H1 (cell line): Measurements from ENCODE around the gene BRCA1. TPM values are rescaled to one million over a fixed set of nuclear protein-coding genes. Genes with fewer than 3 reads are reported as not detected.

ENCODE experiments used
- CTCF ChIA-PET: fragments of 300-600 bp; sonication (Branson Sonifier 250); formaldehyde crosslinking; loops from one replicate; lab custom pipeline; 2021; ENCODE audit not compliant: partially characterized antibody; lab: Charles Lee
- POLR2A ChIA-PET: fragments of 300-600 bp; sonication (Branson Sonifier 250); formaldehyde crosslinking; loops from one replicate; lab custom pipeline; 2021; ENCODE audit warnings: inconsistent platforms; ENCODE audit not compliant: partially characterized antibody; lab: Charles Lee
- DNase-seq, 2 experiments: peaks; one replicate each; pipeline versions ENCODE4 v3.0.0 to v3.0.0-alpha.2; 2010 to 2022; ENCODE audit warnings: low spot score in 2 of 2, low read depth in 1 of 2, mixed read lengths in 1 of 2
- FAIRE-seq: peaks from 2 replicates; lab custom pipeline; 2011; peaks lifted over from hg19 to GRCh38; lab: Jason Lieb, UNC
- H2AFZ ChIP-seq: 2 replicates; pipeline ENCODE4 v1.8.1; 2012; ENCODE audit warnings: low read length, inconsistent platforms
- H2AK5ac ChIP-seq: 2 replicates; pipeline ENCODE4 v1.6.1; 2013; ENCODE audit warnings: low read depth, low read length
- H2BK120ac ChIP-seq: replicated peaks from 2 replicates; pipeline ENCODE3; 2013; ENCODE audit warnings: low read depth, low read length, inconsistent platforms
- H2BK12ac ChIP-seq: 2 replicates; pipeline ENCODE4 v1.6.1; 2013; ENCODE audit warnings: low read depth, low read length
- H2BK15ac ChIP-seq: 2 replicates; pipeline ENCODE4 v1.6.1; 2013; ENCODE audit warnings: low read length
- H2BK20ac ChIP-seq: 2 replicates; pipeline ENCODE4 v1.6.1; 2013; ENCODE audit warnings: low read length
- H2BK5ac ChIP-seq: 2 replicates; pipeline ENCODE4 v1.6.1; 2013; ENCODE audit warnings: low read depth, low read length
- H3K14ac ChIP-seq: 2 replicates; pipeline ENCODE4 v1.6.1; 2013; ENCODE audit warnings: inconsistent platforms; ENCODE audit not compliant: insufficient read length
- H3K18ac ChIP-seq: 2 replicates; pipeline ENCODE4 v1.6.1; 2013; ENCODE audit warnings: low read length; ENCODE audit errors: extremely low read depth
- H3K23ac ChIP-seq: 2 replicates; pipeline ENCODE4 v1.6.1; 2013; ENCODE audit warnings: inconsistent platforms; ENCODE audit not compliant: insufficient read length
- H3K23me2 ChIP-seq: 2 replicates; pipeline ENCODE4 v1.6.1; 2013; ENCODE audit warnings: low read depth, low read length
- H3K27ac ChIP-seq: 2 replicates; pipeline ENCODE4 v1.6.1; 2011; ENCODE audit warnings: low read depth, low read length, inconsistent platforms
- H3K27me3 ChIP-seq, 4 experiments: replicated peaks in 1 of 4; 1 replicate in 1 of 4; 2 replicates in 3 of 4; pipeline versions ENCODE4 v1.6.1 to v1.8.1; 2011 to 2013; ENCODE audit warnings: low read length in 3 of 4, mild to moderate bottlenecking in 3 of 4, inconsistent platforms in 2 of 4, mixed read lengths in 2 of 4, moderate library complexity in 1 of 4; ENCODE audit not compliant: control insufficient read depth in 3 of 4, insufficient read depth in 3 of 4; ENCODE audit errors: extremely low read depth in 1 of 4
- H3K36me3 ChIP-seq, 4 experiments: 2 replicates each; pipeline versions ENCODE4 v1.6.1 to v1.8.1; 2011 to 2013; ENCODE audit warnings: mild to moderate bottlenecking in 4 of 4, low read length in 3 of 4, moderate library complexity in 2 of 4, control low read depth in 1 of 4, inconsistent platforms in 1 of 4; ENCODE audit not compliant: insufficient read depth in 4 of 4, control insufficient read depth in 2 of 4
- H3K4ac ChIP-seq: replicated peaks from 2 replicates; pipeline ENCODE3; 2013; ENCODE audit warnings: low read length, low read depth, mixed read lengths, inconsistent platforms; ENCODE audit not compliant: insufficient read length
- H3K4me1 ChIP-seq, 4 experiments: replicated peaks in 1 of 4; 1 replicate in 1 of 4; 2 replicates in 3 of 4; pipeline versions ENCODE4 v1.6.1 to v1.8.1; 2011 to 2013; ENCODE audit warnings: low read length in 3 of 4, inconsistent platforms in 2 of 4, mixed read lengths in 1 of 4; ENCODE audit not compliant: insufficient read depth in 4 of 4, control insufficient read depth in 3 of 4
- H3K4me2 ChIP-seq, 2 experiments: 2 replicates each; pipeline versions ENCODE4 v1.6.1 to v1.8.1; 2011 to 2013; ENCODE audit warnings: low read depth in 2 of 2, low read length in 2 of 2, control low read depth in 1 of 2, inconsistent platforms in 1 of 2, mild to moderate bottlenecking in 1 of 2; ENCODE audit not compliant: insufficient read depth in 1 of 2
- H3K4me3 ChIP-seq, 4 experiments: fragments of 200-600, 300-600 bp in 1 of 4; sonication (generic), shearing (Covaris generic), sonication (Bioruptor Twin) in 1 of 4; 2 replicates each; pipeline versions ENCODE4 v1.5.1 to v1.8.1; 2011 to 2016; ENCODE audit warnings: low read length in 4 of 4, low read depth in 3 of 4, control low read depth in 2 of 4, inconsistent platforms in 2 of 4, mild to moderate bottlenecking in 2 of 4, mixed read lengths in 1 of 4, moderate library complexity in 1 of 4; ENCODE audit not compliant: insufficient read depth in 2 of 4; ENCODE audit errors: extremely low read depth in 1 of 4
- H3K56ac ChIP-seq: replicated peaks from 2 replicates; pipeline ENCODE3; 2013; ENCODE audit warnings: low read depth, mild to moderate bottlenecking, mixed read lengths, low read length, inconsistent platforms; ENCODE audit not compliant: insufficient read length
- H3K79me1 ChIP-seq: 2 replicates; pipeline ENCODE4 v1.6.1; 2013; ENCODE audit warnings: low read depth, low read length, control low read depth
- H3K79me2 ChIP-seq, 2 experiments: 2 replicates each; pipeline versions ENCODE4 v1.6.1 to v1.8.1; 2012 to 2013; ENCODE audit warnings: low read length in 2 of 2, mild to moderate bottlenecking in 2 of 2, inconsistent platforms in 1 of 2; ENCODE audit not compliant: insufficient read depth in 2 of 2, control insufficient read depth in 1 of 2
- H3K9ac ChIP-seq, 4 experiments: replicated peaks in 1 of 4; 1 replicate in 1 of 4; 2 replicates in 3 of 4; pipeline versions ENCODE4 v1.6.1 to v1.8.1; 2011 to 2013; ENCODE audit warnings: low read depth in 3 of 4, low read length in 3 of 4, control low read depth in 2 of 4, mild to moderate bottlenecking in 2 of 4, moderate library complexity in 2 of 4, inconsistent platforms in 1 of 4; ENCODE audit errors: extremely low read depth in 1 of 4
- H3K9me3 ChIP-seq, 2 experiments: 2 replicates each; pipeline versions ENCODE4 v1.6.1 to v1.8.1; 2012 to 2013; ENCODE audit warnings: mild to moderate bottlenecking in 2 of 2, moderate library complexity in 2 of 2, control low read depth in 1 of 2, inconsistent platforms in 1 of 2, low read depth in 1 of 2, low read length in 1 of 2, mixed read lengths in 1 of 2; ENCODE audit not compliant: insufficient read depth in 2 of 2
- H4K20me1 ChIP-seq, 2 experiments: replicated peaks in 1 of 2; 2 replicates each; pipeline versions ENCODE3 to v1.8.1; 2011 to 2013; ENCODE audit warnings: inconsistent platforms in 2 of 2, low read length in 2 of 2, mild to moderate bottlenecking in 1 of 2; ENCODE audit not compliant: insufficient read depth in 2 of 2, control insufficient read depth in 1 of 2
- H4K5ac ChIP-seq: 2 replicates; pipeline ENCODE4 v1.6.1; 2013; ENCODE audit warnings: low read length, low read depth, mixed read lengths, inconsistent platforms; ENCODE audit not compliant: insufficient read length
- H4K8ac ChIP-seq: 2 replicates; pipeline ENCODE4 v1.8.0; 2013; ENCODE audit warnings: mild to moderate bottlenecking, moderate library complexity, low read length, inconsistent platforms; ENCODE audit not compliant: insufficient read depth; ENCODE audit errors: extremely low read depth
- H4K91ac ChIP-seq: replicated peaks from 2 replicates; pipeline ENCODE3; 2013; ENCODE audit warnings: low read length, mixed read lengths, inconsistent platforms; ENCODE audit not compliant: insufficient read length
- ASH2L ChIP-seq: fragments of 200-600, 300-600 bp; sonication (generic); IDR thresholded peaks from one replicate; pipeline ENCODE4 v1.7.1; 2017; ENCODE audit warnings: low read length
- KDM1A ChIP-seq: fragments of 200-600, 300-600 bp; sonication (generic); IDR thresholded peaks from 2 replicates; pipeline ENCODE4 v1.7.1; 2016; ENCODE audit warnings: mild to moderate bottlenecking, low read length, borderline replicate concordance
- RBBP5 ChIP-seq: IDR thresholded peaks from 2 replicates; pipeline ENCODE4 v1.7.1; 2012; ENCODE audit warnings: low read depth, mild to moderate bottlenecking, inconsistent platforms, low read length, moderate library complexity, borderline replicate concordance
- SUZ12 ChIP-seq: fragments of 200-600 bp; sonication (generic); IDR thresholded peaks from 2 replicates; pipeline ENCODE4 v1.6.1; 2012; ENCODE audit warnings: mild to moderate bottlenecking, inconsistent platforms, low read length, moderate library complexity, mixed read lengths
- WGBS, 2 experiments: shearing (Covaris generic) in 1 of 2; methylation state at CpG; one replicate each; pipeline versions ENCODE4 v1.1.6 to v1.1.7; 2013 to 2015; ENCODE audit warnings: low lambda C conversion rate in 2 of 2, mixed read lengths in 2 of 2, inconsistent platforms in 1 of 2, low coverage in 1 of 2, missing lambda C conversion rate in 1 of 2; ENCODE audit not compliant: insufficient replicate concordance in 2 of 2, insufficient coverage in 1 of 2, insufficient read length in 1 of 2; ENCODE audit errors: extremely low coverage in 1 of 2, missing lambda C conversion rate in 1 of 2; 5-methylcytosine and 5-hydroxymethylcytosine counted together
- polyA plus RNA-seq, 7 experiments: library from polyadenylated mRNA; depleted of rRNA in 3 of 7; stranded (reverse) in 5 of 7; unstranded in 2 of 7; fragments of >200 nt in 5 of 7; fragments of 200-250 nt in 2 of 7; gene quantifications; 1 replicate in 5 of 7; 2 replicates in 1 of 7; 4 replicates in 1 of 7; pipeline versions ENCODE4 v1.2.1 to v1.2.3, GENCODE V29; 2011 to 2013; ENCODE audit warnings: missing spikeins in 2 of 7, mixed read lengths in 2 of 7
- total RNA-seq: library from RNA; stranded (reverse); fragmentation: NEBNext Ultra II Directional; extraction: Animal tissue kit (Norgen Biotek cat#: 25700); gene quantifications from 2 replicates; pipeline ENCODE4 v1.2.1, GENCODE V29; 2021

Gene BRCA1
- total and polyA plus RNA-seq, 2 of the 8 experiments (the other 6 are each of a cell fraction or from before 2014, with no cell fraction given), result 30.7 to 39.2 TPM

DNA sequence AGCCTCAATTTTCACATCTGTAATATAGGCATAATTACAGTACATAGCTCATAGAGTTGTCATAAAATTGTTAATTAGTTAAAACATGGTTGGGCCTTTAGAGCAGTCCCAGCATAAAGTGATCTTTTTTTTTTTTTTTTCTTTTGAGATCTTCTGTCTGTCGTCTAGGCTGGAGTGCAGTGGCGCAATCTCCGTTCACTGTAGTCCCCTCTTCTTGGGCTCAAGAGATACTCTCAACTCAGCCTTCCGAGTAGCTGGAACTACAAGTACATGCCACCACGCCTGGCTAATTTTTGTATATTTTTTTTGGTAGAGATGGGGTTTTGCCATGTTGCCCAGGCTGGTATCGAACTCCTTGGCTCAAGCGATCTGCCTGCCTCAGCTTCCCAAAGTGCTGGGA lies 69.1 kb downstream of the BRCA1 start:
- no peaks in the 10 kb centered on the region for H4K20me1 ChIP-seq
- no peak overlapping the region for H2AFZ ChIP-seq
- H3K23ac ChIP-seq, result no peak overlapping the region
- H3K79me2 ChIP-seq, result no peaks in the 10 kb centered on the region
- H3K79me1 ChIP-seq, result no peaks in the 10 kb centered on the region
- no peak overlapping the region for H2BK15ac ChIP-seq
- no peak overlapping the region for H3K56ac ChIP-seq
- no peak overlapping the region for H3K18ac ChIP-seq
- no peaks in the 10 kb centered on the region for H3K9me3 ChIP-seq
- DNase-seq (no peak), FAIRE-seq (no peak)
- no peak overlapping the region for H3K4me3 ChIP-seq
- H2BK20ac ChIP-seq, result no peak overlapping the region
- no peak overlapping the region for H2AK5ac ChIP-seq
- ChIA-PET CTCF (interaction anchor here (0.7 to 3.8 kb wide), 5 partner anchors 13 to 36 kb away, joined by 3 to 21 read pairs (median 10); partner anchors contain the start of gene RND2), POLR2A (interaction anchor here (1.3 to 1.7 kb wide), 2 partner anchors 13 to 14 kb away, joined by 3 to 4 read pairs; no protein-coding TSS in a partner anchor)
- no peak overlapping the region for H2BK12ac ChIP-seq
- H2BK120ac ChIP-seq, result no peak overlapping the region
- H3K27me3 ChIP-seq, result no peaks in the 10 kb centered on the region
- no peak overlapping the region for H3K27ac ChIP-seq
- no peak overlapping the region for H2BK5ac ChIP-seq
- H4K8ac ChIP-seq, result no peak overlapping the region
- H3K4me2 ChIP-seq, result no peak overlapping the region
- no peak overlapping the region for H4K91ac ChIP-seq
- 91% methylated on average over 7 of the region's 7 CpGs; no CpG with 5 or more reads in 1 of the 2 experiments for WGBS, 2 experiments
- H3K9ac ChIP-seq, result no peak overlapping the region
- H3K14ac ChIP-seq, result no peak overlapping the region
- peaks cover 0 to 21% (median 10%) of the 10 kb centered on the region in 4 experiments; a peak in 4 of 8 replicates for H3K36me3 ChIP-seq
- H3K23me2 ChIP-seq, result peaks cover 3% of the 10 kb centered on the region; the same call in 1 of the 2 replicates
- H3K4me1 ChIP-seq, result no peaks in the 10 kb centered on the region
- no peak overlapping the region for H3K4ac ChIP-seq
- H4K5ac ChIP-seq, result no peak overlapping the region
- TF ChIP-seq ASH2L (no peak), KDM1A (no peak), RBBP5 (no peak), SUZ12 (no peak)
